AG10803 (cell line): Measurements from ENCODE around the gene CYFIP2.

Source experiments
- DNase-seq: peaks from one replicate; pipeline ENCODE4 v3.0.0; 2010; ENCODE audit warnings: low read depth
- H3K4me3 ChIP-seq: 2 replicates; pipeline ENCODE4 v1.5.1; 2011; ENCODE audit warnings: mild to moderate bottlenecking, low read length, control low read depth
- TF ChIP-seq, protein P1 (sequence below): conservative IDR thresholded peaks from 2 replicates; pipeline ENCODE4 v1.5.1; 2011; ENCODE audit warnings: mild to moderate bottlenecking, low read length, control low read depth, inconsistent platforms

CYFIP2 gene

DNA sequence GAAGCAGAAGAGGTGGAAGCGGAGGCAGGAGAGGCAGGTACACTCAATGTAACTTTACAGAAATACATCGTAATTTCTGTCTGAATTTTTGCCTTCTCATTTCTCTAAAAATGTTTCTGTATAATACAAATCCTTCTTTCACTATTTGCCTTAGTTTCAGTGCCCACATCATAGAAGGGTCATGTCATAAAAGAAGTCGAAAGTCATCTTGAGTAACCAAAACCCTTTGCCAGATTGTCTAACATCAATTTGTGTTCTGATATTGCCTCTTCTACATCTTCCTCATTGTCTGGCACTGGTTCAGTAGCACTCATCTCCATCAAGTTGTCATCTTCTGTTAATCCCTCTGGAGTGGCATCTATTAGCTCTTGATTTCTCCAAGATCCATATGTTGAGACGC is 6.2 kb upstream of the CYFIP2 start:
- TF ChIP-seq, protein P1, sequence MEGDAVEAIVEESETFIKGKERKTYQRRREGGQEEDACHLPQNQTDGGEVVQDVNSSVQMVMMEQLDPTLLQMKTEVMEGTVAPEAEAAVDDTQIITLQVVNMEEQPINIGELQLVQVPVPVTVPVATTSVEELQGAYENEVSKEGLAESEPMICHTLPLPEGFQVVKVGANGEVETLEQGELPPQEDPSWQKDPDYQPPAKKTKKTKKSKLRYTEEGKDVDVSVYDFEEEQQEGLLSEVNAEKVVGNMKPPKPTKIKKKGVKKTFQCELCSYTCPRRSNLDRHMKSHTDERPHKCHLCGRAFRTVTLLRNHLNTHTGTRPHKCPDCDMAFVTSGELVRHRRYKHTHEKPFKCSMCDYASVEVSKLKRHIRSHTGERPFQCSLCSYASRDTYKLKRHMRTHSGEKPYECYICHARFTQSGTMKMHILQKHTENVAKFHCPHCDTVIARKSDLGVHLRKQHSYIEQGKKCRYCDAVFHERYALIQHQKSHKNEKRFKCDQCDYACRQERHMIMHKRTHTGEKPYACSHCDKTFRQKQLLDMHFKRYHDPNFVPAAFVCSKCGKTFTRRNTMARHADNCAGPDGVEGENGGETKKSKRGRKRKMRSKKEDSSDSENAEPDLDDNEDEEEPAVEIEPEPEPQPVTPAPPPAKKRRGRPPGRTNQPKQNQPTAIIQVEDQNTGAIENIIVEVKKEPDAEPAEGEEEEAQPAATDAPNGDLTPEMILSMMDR: no peak

GRCh38 chr5:157263496-157264090 is 2.3 kb upstream of the CYFIP2 start:
- TF ChIP-seq, protein P1: no peak
- H3K4me3 ChIP-seq: no peak overlapping the region
- DNase-seq: no peak

More for the DNA sequence above, 6.2 kb upstream of the CYFIP2 start:
- H3K4me3 ChIP-seq: no peak overlapping the region
- no peak for DNase-seq

DNA sequence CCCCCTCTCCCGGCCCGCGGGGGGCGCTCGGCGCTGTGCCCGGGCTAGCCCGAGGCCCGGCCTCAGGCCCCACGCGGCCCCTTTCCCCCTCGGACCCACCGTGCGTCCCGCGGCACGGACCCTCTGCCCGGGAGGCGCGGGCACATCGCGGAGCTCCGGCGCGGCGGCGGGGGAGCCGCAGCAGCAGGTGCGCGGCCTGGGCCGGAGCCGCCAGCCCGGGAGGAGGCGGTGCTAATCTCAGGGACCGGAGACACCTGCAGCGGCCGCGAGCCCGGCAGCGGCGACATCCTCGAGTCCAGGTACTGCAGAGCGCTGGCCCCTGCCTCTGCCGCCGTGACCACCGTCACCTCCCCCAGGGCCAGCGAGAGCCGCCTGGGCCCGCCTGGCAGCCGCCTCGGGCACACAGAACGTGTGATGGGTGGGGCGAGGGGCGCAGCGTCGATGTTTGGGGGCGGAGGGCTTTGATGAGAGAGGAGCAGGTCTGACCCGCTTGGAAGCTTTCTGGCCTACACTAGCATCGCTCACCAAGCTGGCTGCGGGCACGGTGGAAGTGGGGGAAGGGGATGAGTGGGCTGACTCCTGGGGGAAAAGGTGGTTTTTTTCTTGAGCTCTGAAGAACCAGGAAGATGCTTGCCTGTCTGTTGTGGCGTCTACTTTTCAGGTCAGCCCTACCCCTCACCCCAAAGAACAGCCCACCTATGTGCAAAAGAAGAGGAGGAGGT is 524 bp downstream of the CYFIP2 start:
- TF ChIP-seq, protein P1: no peak
- peak overlapping the region; percentile 52 for H3K4me3 ChIP-seq
- DNase-seq: no peak

- H3K4me3 ChIP-seq: no peak overlapping the region
- TF ChIP-seq, protein P1: no peak
- no peak for DNase-seq
Observed at GRCh38 chr5:157267025-157267424, 1.1 kb downstream of the CYFIP2 start.

- no peak for DNase-seq
- TF ChIP-seq, protein P1: no peak
- H3K4me3 ChIP-seq: no peak overlapping the region
Observed at GRCh38 chr5:157267761-157268480, 2.0 kb downstream of the CYFIP2 start.

DNA sequence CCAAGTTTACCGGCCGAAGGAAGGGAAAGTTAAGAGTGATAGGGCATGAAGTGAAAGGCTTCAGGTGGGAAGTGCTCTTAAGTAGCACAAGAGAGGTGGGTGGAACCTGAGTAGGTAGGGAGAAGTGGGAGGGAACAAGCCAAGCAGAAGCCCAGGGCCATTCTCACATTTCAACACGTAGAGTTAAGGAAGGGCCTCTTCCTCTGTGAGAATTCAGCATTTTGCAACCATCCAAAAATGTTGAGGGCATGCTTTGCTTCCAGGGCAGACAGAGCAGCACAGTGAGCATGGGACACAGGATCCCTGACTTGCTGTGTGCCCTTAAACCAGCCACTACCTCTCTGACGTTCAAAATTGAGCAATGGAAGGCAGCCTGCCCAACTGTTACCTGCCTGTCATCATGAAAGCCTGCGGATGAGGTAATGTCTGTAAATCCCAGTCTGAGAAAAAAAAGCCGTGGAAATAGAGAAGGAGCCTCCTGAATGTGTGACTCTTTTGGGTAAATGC is 3.3 kb downstream of the CYFIP2 start:
- no peak for DNase-seq
- TF ChIP-seq, protein P1: no peak
- no peak overlapping the region for H3K4me3 ChIP-seq
